Type B pancreatic cell (in vitro differentiated cells): Measurements from ENCODE around the gene GRIP1. TPM values are rescaled to one million over a fixed set of nuclear protein-coding genes. Genes with fewer than 3 reads are reported as not detected.
"Not testable (repeated sequence)": the region's sequence is repeated elsewhere in the genome, so short reads cannot be mapped to it uniquely, and the experiment has no call there.

ENCODE experiments used
- DNase-seq: peaks from one replicate; pipeline ENCODE4 v3.0.0; 2021; ENCODE audit warnings: mixed read lengths; ENCODE audit not compliant: unreplicated experiment; ENCODE audit errors: extremely low spot score
- H3K27ac Mint-ChIP-seq: 2 replicates; pipeline ENCODE4 v1.8.0; 2021; ENCODE audit warnings: mild to moderate bottlenecking, mixed read lengths
- H3K27me3 Mint-ChIP-seq: 2 replicates; pipeline ENCODE4 v1.8.0; 2021; ENCODE audit warnings: mixed read lengths
- H3K36me3 Mint-ChIP-seq: 2 replicates; pipeline ENCODE4 v1.8.0; 2021; ENCODE audit warnings: mixed read lengths
- H3K4me1 Mint-ChIP-seq: one replicate; pipeline ENCODE4 v1.8.0; 2021; ENCODE audit warnings: mixed read lengths; ENCODE audit not compliant: unreplicated experiment
- H3K4me3 Mint-ChIP-seq: 2 replicates; pipeline ENCODE4 v1.8.0; 2021; ENCODE audit warnings: mild to moderate bottlenecking, mixed read lengths
- H3K9me3 Mint-ChIP-seq: 2 replicates; pipeline ENCODE4 v1.8.0; 2021; ENCODE audit warnings: mixed read lengths
- CTCF ChIP-seq: fragments of 200-600 bp; sonication (generic); conservative IDR thresholded peaks from 2 replicates; pipeline ENCODE4 v1.5.0; 2021; ENCODE audit warnings: antibody characterized with exemption, mild to moderate bottlenecking
- total RNA-seq: library from RNA; stranded (reverse); gene quantifications from 2 replicates; pipeline ENCODE4 v1.2.1, GENCODE V29; 2021; ENCODE audit warnings: low replicate concordance

Gene GRIP1
- total RNA-seq, 1 donor from 2014 or later = 29.0 TPM

GRCh38 chr12:66500091-66500490 is 178.8 kb downstream of the GRIP1 start:
- H3K36me3 Mint-ChIP-seq = no peaks in the 10 kb centered on the region
- H3K9me3 Mint-ChIP-seq = peaks cover 8% of the 10 kb centered on the region
- no peak overlapping the region for H3K27ac Mint-ChIP-seq
- H3K4me1 Mint-ChIP-seq = no peaks in the 10 kb centered on the region
- no peak overlapping the region for H3K4me3 Mint-ChIP-seq
- H3K27me3 Mint-ChIP-seq = no peaks in the 10 kb centered on the region
- no peak for TF ChIP-seq CTCF
- no peak for DNase-seq

GRCh38 chr12:66499000-66499399 is 179.9 kb downstream of the GRIP1 start:
- Mint-ChIP-seq H3K9me3 (no peaks in the 10 kb centered on the region), H3K27ac (no peak overlapping the region), H3K36me3 (no peaks in the 10 kb centered on the region), H3K4me1 (no peaks in the 10 kb centered on the region), H3K27me3 (no peaks in the 10 kb centered on the region), H3K4me3 (no peak overlapping the region)
- DNase-seq = no peak
- no peak for TF ChIP-seq CTCF

- not testable (repeated sequence) for H3K9me3 Mint-ChIP-seq, H3K4me3 Mint-ChIP-seq, DNase-seq, H3K36me3 Mint-ChIP-seq, H3K27me3 Mint-ChIP-seq, H3K4me1 Mint-ChIP-seq, H3K27ac Mint-ChIP-seq
These were observed 180.8 kb downstream of the GRIP1 start for GRCh38 chr12:66498059-66498458.

GRCh38 chr12:66497008-66497897 is 181.6 kb downstream of the GRIP1 start:
- H3K27me3 Mint-ChIP-seq = no peaks in the 10 kb centered on the region
- no peaks in the 10 kb centered on the region for H3K4me1 Mint-ChIP-seq
- DNase-seq = no peak
- no peak for TF ChIP-seq CTCF
- no peak overlapping the region for H3K4me3 Mint-ChIP-seq
- no peaks in the 10 kb centered on the region for H3K9me3 Mint-ChIP-seq
- H3K36me3 Mint-ChIP-seq = no peaks in the 10 kb centered on the region
- no peak overlapping the region for H3K27ac Mint-ChIP-seq

GRCh38 chr12:66496595-66496994 is 182.3 kb downstream of the GRIP1 start:
- H3K4me1 Mint-ChIP-seq = no peaks in the 10 kb centered on the region
- TF ChIP-seq CTCF = no peak
- H3K27me3 Mint-ChIP-seq = no peaks in the 10 kb centered on the region
- no peak overlapping the region for H3K27ac Mint-ChIP-seq
- H3K9me3 Mint-ChIP-seq = no peaks in the 10 kb centered on the region
- DNase-seq = no peak
- no peak overlapping the region for H3K4me3 Mint-ChIP-seq
- H3K36me3 Mint-ChIP-seq = no peaks in the 10 kb centered on the region

- TF ChIP-seq CTCF = no peak
- H3K4me1 Mint-ChIP-seq = no peaks in the 10 kb centered on the region
- H3K27ac Mint-ChIP-seq = no peak overlapping the region
These were observed 183.2 kb downstream of the GRIP1 start for GRCh38 chr12:66495709-66496108.

More at GRCh38 chr12:66495709-66496108, 183.2 kb downstream of the GRIP1 start:
- Mint-ChIP-seq H3K4me3 (no peak overlapping the region), H3K27me3 (no peaks in the 10 kb centered on the region), H3K9me3 (no peaks in the 10 kb centered on the region), H3K36me3 (no peaks in the 10 kb centered on the region)
- no peak for DNase-seq
